ENCODE measurements around the gene ST6GAL2.

The ST6GAL2 gene

DNA sequence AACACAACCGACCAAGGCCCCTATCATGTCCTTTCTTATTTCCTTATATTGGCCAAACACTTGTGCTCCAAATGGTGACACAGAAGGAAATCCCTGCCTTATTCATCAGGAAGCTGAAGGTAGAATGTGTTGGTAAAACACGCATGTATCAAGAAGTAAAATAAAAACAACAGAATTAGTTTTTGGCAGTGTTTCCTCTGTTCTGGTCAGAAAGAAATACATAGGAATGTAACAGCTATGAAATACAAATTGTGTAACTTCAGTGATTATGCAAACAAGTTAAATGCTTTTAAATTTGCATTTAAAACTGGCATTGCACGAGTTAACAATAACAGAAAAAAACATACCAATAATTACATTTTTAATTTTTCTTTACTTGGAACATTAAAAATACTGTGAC lies 19.3 kb downstream of the ST6GAL2 start:
- no peak for DNase-seq (ENCODE audit: low spot score)
- no peak overlapping the region for H3K4me3 ChIP-seq
- TF ChIP-seq, protein P1, sequence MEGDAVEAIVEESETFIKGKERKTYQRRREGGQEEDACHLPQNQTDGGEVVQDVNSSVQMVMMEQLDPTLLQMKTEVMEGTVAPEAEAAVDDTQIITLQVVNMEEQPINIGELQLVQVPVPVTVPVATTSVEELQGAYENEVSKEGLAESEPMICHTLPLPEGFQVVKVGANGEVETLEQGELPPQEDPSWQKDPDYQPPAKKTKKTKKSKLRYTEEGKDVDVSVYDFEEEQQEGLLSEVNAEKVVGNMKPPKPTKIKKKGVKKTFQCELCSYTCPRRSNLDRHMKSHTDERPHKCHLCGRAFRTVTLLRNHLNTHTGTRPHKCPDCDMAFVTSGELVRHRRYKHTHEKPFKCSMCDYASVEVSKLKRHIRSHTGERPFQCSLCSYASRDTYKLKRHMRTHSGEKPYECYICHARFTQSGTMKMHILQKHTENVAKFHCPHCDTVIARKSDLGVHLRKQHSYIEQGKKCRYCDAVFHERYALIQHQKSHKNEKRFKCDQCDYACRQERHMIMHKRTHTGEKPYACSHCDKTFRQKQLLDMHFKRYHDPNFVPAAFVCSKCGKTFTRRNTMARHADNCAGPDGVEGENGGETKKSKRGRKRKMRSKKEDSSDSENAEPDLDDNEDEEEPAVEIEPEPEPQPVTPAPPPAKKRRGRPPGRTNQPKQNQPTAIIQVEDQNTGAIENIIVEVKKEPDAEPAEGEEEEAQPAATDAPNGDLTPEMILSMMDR (IDR thresholded peaks at IDR 0.05) = no peak

DNA sequence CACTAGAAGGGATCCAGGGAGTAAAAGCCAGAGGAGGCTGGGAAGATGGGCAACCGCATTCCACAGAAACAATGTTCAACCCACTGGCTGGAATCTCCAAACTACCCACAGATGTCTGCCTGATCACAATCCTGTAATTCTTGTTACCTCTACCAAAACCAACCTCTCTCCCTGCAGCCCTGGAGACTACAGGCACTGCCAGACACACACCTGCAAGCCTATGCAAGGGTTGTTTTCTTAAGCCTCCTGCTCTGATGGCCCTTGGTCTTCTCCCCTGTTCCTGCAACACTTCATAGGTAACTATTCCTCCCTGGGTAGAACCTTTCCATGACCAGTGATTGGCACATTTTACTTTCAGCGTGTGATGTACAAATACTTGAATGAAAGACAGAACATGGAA lies 21.9 kb downstream of the ST6GAL2 start:
- no peak overlapping the region for H3K4me3 ChIP-seq
- no peak for DNase-seq (ENCODE audit: low spot score)
- TF ChIP-seq, protein P1 (IDR thresholded peaks at IDR 0.05) = no peak
- H3K27ac ChIP-seq = peak overlapping the region; percentile 71 to 77

More for the DNA sequence above, 19.3 kb downstream of the ST6GAL2 start:
- H3K27ac ChIP-seq = peak overlapping the region; percentile 74 to 78

DNA sequence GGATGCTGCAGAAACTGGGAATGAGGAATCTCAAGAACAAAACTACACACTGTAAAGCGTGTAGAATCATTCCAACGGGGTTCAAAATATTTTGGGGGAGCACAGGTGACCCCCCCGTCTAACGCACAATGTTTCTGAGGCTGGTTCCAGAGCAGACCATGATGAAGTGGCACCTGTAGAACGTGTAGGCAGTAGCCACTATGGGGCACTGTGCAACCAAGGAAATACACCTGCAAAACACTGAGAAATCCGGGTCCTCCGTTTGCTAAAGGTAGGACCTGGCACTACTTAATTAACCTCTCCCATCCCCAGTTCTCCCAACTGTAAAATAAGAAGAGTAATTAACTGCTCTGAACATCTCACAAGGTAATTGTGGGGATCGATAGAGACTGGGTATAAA lies 22.6 kb downstream of the ST6GAL2 start:
- peak overlapping the region; percentile 71 to 77 for H3K27ac ChIP-seq
- no peak for DNase-seq (ENCODE audit: low spot score)
- H3K4me3 ChIP-seq = no peak overlapping the region
- TF ChIP-seq, protein P1 (IDR thresholded peaks at IDR 0.05) = no peak

DNA sequence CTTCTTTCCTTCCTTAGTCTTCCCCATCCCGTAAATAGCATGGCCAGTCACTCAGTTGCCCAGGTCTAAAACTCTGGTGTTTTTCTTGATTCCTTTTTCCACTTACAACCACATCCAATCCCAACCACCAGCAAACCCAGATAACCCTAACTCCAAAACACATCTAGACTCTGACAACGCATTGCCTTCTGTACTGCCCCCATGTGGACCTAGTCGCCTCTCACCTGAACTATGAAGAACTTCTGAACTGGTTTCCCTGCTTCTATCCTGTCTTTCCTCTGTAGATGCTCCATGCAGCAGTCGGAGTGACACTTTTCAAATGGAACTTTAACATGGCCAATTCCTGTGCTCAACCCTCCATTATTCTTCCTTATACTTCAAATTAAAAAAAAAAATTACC lies 26.5 kb downstream of the ST6GAL2 start:
- Histone ChIP-seq H3K4me3 (no peak overlapping the region), H3K27ac (peak overlapping the region in 1 of 2 donors; percentile 27)
- DNase-seq (ENCODE audit: low spot score) = no peak
- TF ChIP-seq, protein P1 (IDR thresholded peaks at IDR 0.05) = no peak

DNA sequence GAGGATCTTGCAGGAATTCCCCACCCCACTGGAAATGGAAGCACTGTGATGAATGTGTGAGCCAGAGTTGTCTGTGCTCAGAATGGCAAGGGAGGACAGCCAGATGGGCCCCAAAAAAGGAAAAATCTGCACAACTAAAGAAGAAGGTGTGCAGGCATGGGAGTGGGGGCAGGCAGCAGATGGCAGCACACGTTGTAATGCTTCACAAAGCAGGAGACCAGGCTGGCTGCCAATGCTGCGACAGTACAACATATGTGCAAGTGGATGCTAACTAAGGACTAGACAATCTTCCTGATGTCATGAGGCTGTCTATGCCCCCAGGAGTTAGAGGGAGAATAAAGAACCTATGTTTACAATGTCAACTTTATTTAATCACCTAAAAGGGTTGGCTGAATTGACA lies 27.2 kb downstream of the ST6GAL2 start:
- H3K27ac ChIP-seq = no peak overlapping the region
- TF ChIP-seq, protein P1 (IDR thresholded peaks at IDR 0.05) = no peak
- no peak overlapping the region for H3K4me3 ChIP-seq
- DNase-seq (ENCODE audit: low spot score) = no peak

DNA sequence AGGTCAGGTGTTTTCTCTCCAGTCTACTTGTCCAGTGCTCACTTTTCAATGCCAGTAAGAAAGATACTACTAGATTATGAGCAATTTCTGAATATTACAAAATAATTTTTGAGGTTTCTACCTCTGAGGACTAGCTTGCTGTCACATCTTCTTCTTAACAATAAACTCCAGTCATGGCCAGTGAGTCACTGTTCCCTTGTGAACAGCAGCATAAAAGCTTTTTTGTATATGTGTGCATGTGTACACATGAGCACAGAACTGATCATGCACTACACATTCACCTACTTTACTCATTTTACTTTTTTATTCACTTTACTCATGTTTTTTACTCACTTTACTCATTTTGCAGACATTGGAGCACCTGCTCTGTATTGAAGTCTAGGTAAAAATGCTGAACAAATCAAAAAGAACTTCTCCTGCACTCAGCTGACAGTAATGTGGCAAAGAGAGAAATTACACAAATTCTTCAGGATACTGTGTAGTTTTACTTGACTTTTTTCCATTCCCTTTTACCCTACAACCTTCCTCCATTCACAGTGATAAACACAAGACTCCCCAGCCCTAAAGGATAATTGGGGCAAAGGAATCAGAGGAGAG lies 28.0 kb downstream of the ST6GAL2 start:
- H3K4me3 ChIP-seq = no peak overlapping the region
- TF ChIP-seq, protein P1 (IDR thresholded peaks at IDR 0.05) = no peak
- peak overlapping the region in 1 of 2 donors; percentile 5 for H3K27ac ChIP-seq
- DNase-seq (ENCODE audit: low spot score) = no peak

DNA sequence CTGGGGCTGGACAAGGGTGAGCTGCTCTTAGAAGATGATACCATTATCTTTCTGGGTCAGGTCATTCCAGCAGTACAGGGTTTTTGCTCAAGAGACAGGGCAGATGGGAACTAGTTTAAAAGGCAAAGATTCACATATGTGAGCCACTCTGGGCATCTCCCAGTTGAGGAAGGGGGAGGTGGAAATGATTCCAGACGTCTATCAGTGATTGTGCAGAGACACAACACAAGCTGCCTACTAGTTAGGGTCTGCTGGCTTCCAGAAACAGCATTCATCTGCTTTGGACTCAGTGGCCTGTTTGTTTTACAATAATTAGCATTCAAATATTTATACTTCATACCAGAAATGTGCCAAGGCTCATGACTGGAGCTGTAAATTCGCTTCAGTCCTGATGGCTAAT lies 32.3 kb downstream of the ST6GAL2 start:
- Histone ChIP-seq H3K4me3 (no peak overlapping the region), H3K27ac (peak overlapping the region; percentile 77 to 85)
- TF ChIP-seq, protein P1 (IDR thresholded peaks at IDR 0.05) = no peak
- DNase-seq (ENCODE audit: low spot score) = no peak

All from coronary artery (tissue), 2 donors.